NCI-H526 (cell line): Measurements from ENCODE around the gene DR1.
"Not testable (repeated sequence)": the region's sequence is repeated elsewhere in the genome, so short reads cannot be mapped to it uniquely, and the experiment has no call there.

Experiments
- DNase-seq, 2 experiments: peaks; one replicate each; lab custom pipeline; 2025; lab: John Stamatoyannopoulos, UW

Gene DR1

DNA sequence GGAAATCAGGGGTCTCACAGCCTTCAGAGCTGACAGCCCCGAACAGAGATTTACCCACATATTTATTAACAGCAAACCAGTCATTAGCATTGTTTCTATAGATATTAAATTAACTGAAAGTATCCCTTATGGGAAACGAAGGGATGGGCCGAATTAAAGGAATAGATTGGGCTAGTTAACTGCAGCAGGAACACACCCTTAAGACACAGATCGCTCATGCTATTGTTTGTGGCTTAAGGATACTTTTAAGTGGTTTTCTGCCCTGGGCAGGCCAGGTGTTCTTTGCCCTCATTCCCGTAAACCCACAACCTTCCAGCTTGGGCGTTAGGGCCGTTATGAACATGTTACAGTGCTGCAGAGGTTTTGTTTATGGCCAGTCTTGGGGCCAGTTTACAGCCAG, 40.6 kb downstream of the DR1 start:
- not testable (repeated sequence) for DNase-seq

DNA sequence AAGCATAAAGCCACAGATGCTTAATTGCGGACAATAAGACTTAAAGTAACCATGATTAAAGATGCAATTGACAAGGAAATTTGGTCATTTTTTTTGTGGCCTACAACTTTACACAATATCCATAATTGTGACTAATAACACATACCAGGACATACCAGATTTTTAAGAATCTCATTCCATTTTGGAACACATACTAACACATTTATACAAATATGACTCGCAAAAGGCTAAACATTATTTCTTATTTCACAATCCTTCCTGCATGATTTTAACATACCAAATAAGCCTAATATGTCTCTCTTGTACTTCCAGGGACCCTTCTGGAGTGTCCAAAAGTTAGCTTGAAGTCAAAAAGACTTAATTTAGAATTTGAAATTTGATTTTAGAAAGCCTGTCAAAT, 48.8 kb downstream of the DR1 start:
- no peak for DNase-seq

- DNase-seq = no peak
Observed at GRCh38 chr1:93395195-93395594, 49.5 kb downstream of the DR1 start.

DNA sequence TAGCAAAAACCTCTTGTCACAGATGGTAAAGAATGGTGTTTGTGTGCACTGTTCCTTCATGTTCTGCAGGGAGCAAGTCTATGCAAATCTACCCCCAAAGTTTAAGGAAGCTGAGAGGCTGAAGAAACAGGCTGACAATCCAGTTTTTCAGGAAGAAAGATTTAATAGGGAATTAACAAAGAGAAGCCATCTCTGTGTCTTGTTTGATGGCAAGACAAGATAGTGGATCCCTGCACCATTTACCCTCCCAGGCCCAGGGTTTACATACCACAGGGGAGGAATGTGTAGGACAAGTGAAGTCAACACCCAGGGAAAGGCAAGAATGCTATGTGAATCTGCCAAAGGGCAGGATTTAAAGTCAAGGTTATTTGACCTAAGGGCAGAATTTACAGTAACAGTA, 54.1 kb downstream of the DR1 start:
- no peak for DNase-seq

DNA sequence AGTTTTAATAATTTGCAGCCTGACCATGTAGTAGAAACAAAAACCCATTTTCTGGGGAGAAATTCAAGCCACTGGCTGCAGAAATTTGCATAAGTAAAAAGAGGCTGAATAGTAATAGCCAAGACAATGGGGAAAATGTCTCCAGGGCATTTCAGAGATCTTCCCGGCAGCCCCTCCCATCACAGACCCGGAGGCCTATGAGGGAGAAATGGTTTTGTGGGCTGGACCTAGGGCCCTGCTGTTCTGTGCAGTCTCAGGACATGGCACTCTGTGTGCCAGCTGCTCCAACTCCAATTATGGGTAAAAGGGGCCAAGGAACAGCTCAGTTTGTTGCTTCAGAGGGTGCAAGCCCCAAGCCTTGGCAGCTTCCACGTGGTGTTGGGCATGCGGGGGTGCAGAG, 62.5 kb downstream of the DR1 start:
- DNase-seq = no peak

GRCh38 chr1:93411000-93411399, 65.3 kb downstream of the DR1 start:
- no peak for DNase-seq

DNA sequence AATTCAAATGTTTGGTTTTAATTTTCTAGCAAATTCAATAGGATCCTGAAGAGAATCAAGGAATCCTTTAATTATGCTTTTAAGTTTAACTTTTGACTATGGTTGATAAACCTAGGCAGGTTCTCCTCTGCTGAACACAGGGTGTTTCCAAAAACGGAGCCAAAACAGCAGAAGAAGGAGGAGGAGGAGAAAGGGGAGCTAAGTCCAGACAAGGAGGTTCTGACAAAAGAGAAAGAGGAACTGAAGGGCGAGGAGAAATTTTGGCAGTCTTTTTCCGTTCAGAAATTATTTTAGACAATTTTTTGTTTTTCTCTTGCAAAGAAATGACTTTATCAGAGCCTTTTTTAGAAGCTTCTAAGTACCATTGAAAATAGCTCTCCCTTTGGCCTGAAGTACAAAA, 69.0 kb downstream of the DR1 start:
- DNase-seq = no peak

DNA sequence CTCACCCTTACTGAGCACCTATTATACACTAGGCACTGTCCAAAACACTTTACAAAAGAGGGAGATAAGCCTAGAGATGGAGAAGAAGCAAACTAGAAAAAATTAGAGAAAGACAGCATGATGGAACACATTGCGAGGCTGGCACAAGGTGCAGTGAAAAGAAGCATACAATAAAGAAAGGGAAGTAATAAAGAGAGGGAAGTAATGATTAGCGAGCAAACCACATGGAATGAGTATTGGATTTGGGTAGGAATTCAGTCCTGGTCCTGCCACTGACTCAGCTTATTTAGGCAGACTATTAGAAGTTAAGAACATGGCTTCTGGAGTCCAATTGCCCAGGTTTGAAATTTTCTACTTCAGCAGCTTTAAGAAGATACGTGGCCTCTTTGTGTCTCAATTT, 69.6 kb downstream of the DR1 start:
- no peak for DNase-seq

DNA sequence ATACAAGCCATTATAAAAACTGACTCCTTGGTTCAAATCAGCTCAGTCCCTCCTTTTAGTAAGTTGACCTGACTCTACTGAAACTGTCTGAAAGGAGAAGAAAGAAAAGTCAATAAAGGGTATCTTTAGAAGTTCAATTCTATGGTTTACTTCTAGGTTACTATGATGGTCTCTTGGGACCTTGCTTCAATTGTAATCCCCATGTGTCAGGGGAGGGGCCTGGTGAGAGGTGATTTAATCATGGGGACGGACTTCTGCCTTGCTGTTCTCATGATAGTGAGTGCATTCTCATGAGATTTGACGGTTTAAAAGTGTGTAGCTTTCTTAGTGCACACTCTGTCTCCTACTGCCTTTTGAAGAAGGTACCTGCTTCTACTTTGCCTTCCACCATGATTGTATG, 70.5 kb downstream of the DR1 start:
- DNase-seq = no peak
